HepG2 (cell line): ENCODE results near the gene RBM12. TPM values are rescaled to one million over a fixed set of nuclear protein-coding genes. Genes with fewer than 3 reads are reported as not detected.

ENCODE experiments used
- AHDC1 ChIP-seq: sonication (generic); formaldehyde crosslinking; IDR thresholded peaks from 2 replicates; pipeline ENCODE4 v1.5.1; 2020; ENCODE audit warnings: mild to moderate bottlenecking, missing genetic modification reagents, borderline replicate concordance
- BRD4 ChIP-seq: sonication (generic); formaldehyde crosslinking; IDR thresholded peaks from 2 replicates; pipeline ENCODE4 v1.4.0; 2020; ENCODE audit warnings: missing genetic modification reagents
- KAT2B ChIP-seq: fragments of 150-350 bp; IDR thresholded peaks from 2 replicates; pipeline ENCODE4 v1.6.1; 2014; ENCODE audit warnings: low read depth, low read length, borderline replicate concordance
- NAIF1 ChIP-seq: sonication (generic); formaldehyde crosslinking; IDR thresholded peaks from 2 replicates; pipeline ENCODE4 v1.5.0; 2020; ENCODE audit warnings: mild to moderate bottlenecking, missing genetic modification reagents, borderline replicate concordance
- ZBTB25 ChIP-seq: IDR thresholded peaks from 2 replicates; pipeline ENCODE4 v1.6.1; 2018; ENCODE audit warnings: missing genetic modification reagents
- ZFP90 ChIP-seq: sonication (generic); formaldehyde crosslinking; IDR thresholded peaks from 2 replicates; pipeline ENCODE4 v1.8.0; 2022; ENCODE audit warnings: missing genetic modification reagents, mild to moderate bottlenecking, inconsistent platforms, borderline replicate concordance
- ZNF407 ChIP-seq: sonication (generic); formaldehyde crosslinking; IDR thresholded peaks from one replicate; pipeline ENCODE4 v1.5.1; 2020; ENCODE audit warnings: mild to moderate bottlenecking, missing genetic modification reagents; ENCODE audit errors: not compliant biosample characterization
- ZNF704 ChIP-seq: sonication (generic); formaldehyde crosslinking; IDR thresholded peaks from 2 replicates; pipeline ENCODE4 v1.8.1; 2023; ENCODE audit warnings: mild to moderate bottlenecking, inconsistent platforms, moderate library complexity, missing genetic modification reagents, borderline replicate concordance
- polyA plus RNA-seq, 8 experiments: library from polyadenylated mRNA; depleted of rRNA in 3 of 8; stranded (reverse) in 7 of 8; unstranded in 1 of 8; fragments of >200 nt; fragmentation: Illumina TruSeq in 4 of 8; extraction: Trizol in 4 of 8; gene quantifications; 2 replicates each; pipeline versions ENCODE4 v1.2.1 to v1.2.3, GENCODE V29; 2011 to 2016; ENCODE audit warnings: low read depth in 4 of 8, missing spikeins in 1 of 8, mixed read lengths in 1 of 8; ENCODE audit not compliant: insufficient read depth in 1 of 8
- total RNA-seq, 5 experiments: library from RNA; depleted of rRNA; stranded (reverse); fragments of >200 nt; fragmentation: Illumina TruSeq; extraction: Trizol; gene quantifications; 2 replicates each; pipeline ENCODE4 v1.2.3, GENCODE V29; 2016; ENCODE audit warnings: low read depth in 1 of 5

RBM12 gene
- total and polyA plus RNA-seq, 2 of the 13 experiments (the other 11 are each of a cell fraction or from before 2014, with no cell fraction given), result 97.9 to 104 TPM

- TF ChIP-seq ZNF407 (CRISPR knock-in tag) (no peak), ZBTB25 (CRISPR knock-in tag) (no peak), ZFP90 (CRISPR knock-in tag) (no peak), ZNF704 (CRISPR knock-in tag) (no peak; the same call in 1 of the 2 replicates), NAIF1 (no peak), AHDC1 (CRISPR knock-in tag) (no peak; the same call in 1 of the 2 replicates), BRD4 (CRISPR knock-in tag) (no peak), KAT2B (no peak)
Measured at GRCh38 chr20:35698298-35699126, 33.8 kb upstream of the RBM12 start (continued).
